Panc1 (cell line): Measurements from ENCODE around the gene INTS6.

Experiments
- CTCF ChIP-seq: fragments of 450-650 bp; IDR thresholded peaks from 2 replicates; pipeline ENCODE4 v1.5.1; 2017; ENCODE audit warnings: mild to moderate bottlenecking
- REST ChIP-seq, 2 experiments: IDR thresholded peaks; 2 replicates each; pipeline ENCODE4 v1.6.1; 2011 to 2012; ENCODE audit warnings: low read depth in 2 of 2, control low read depth in 1 of 2, low read length in 1 of 2, mild to moderate bottlenecking in 1 of 2, moderate library complexity in 1 of 2; ENCODE audit not compliant: insufficient read depth in 1 of 2
- TCF7L2 ChIP-seq: IDR thresholded peaks from 2 replicates; pipeline ENCODE4 v1.6.1; 2011; ENCODE audit warnings: mild to moderate bottlenecking, low read depth, low read length, inconsistent platforms

GRCh38 chr13:51405176-51405575 is 47.7 kb downstream of the INTS6 start:
- no peak for TF ChIP-seq CTCF
- no peak for TF ChIP-seq TCF7L2
- no peak for TF ChIP-seq REST (IDR thresholded peaks at IDR 0.05; ENCODE audit: insufficient read depth in 1 of 2, low read depth in 2 of 2, low read length in 1 of 2)
